Measurements from ENCODE around the gene SLC22A5. TPM values are rescaled to one million over a fixed set of nuclear protein-coding genes. Genes with fewer than 3 reads are reported as not detected.

The SLC22A5 gene
- total RNA-seq, 1 donor from 2014 or later: 21.6 TPM

DNA sequence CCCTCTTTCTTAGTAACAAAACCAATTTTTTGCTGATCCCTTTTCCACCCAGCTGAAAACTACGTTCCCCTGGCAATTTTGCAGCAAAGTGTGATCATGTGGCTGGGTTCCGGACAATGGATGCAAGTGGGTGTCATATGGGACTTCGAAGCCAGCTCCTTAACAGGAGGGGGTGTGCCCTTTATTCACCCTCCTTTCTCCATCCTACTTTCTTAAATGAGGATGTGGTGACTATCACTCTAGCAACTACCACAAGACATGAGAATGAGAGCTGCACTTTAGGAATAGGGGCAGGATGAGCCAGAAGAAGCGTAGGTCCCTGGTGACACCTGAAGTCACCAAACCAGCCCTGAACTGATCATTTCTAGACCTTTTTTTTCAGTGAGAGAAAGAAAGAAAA lies 62.1 kb downstream of the SLC22A5 start:
- Mint-ChIP-seq H3K27me3 (no peaks in the 10 kb centered on the region), H3K4me1 (ENCODE audit: unreplicated experiment) (peaks cover 47% of the 10 kb centered on the region), H3K36me3 (no peaks in the 10 kb centered on the region), H3K4me3 (no peak overlapping the region), H3K9me3 (no peaks in the 10 kb centered on the region), H3K27ac (no peak overlapping the region)
- DNase-seq (ENCODE audit: extremely low spot score, unreplicated experiment): no peak
- TF ChIP-seq, protein P1, sequence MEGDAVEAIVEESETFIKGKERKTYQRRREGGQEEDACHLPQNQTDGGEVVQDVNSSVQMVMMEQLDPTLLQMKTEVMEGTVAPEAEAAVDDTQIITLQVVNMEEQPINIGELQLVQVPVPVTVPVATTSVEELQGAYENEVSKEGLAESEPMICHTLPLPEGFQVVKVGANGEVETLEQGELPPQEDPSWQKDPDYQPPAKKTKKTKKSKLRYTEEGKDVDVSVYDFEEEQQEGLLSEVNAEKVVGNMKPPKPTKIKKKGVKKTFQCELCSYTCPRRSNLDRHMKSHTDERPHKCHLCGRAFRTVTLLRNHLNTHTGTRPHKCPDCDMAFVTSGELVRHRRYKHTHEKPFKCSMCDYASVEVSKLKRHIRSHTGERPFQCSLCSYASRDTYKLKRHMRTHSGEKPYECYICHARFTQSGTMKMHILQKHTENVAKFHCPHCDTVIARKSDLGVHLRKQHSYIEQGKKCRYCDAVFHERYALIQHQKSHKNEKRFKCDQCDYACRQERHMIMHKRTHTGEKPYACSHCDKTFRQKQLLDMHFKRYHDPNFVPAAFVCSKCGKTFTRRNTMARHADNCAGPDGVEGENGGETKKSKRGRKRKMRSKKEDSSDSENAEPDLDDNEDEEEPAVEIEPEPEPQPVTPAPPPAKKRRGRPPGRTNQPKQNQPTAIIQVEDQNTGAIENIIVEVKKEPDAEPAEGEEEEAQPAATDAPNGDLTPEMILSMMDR (conservative IDR thresholded peaks at IDR 0.05): no peak

- Mint-ChIP-seq H3K36me3 (no peaks in the 10 kb centered on the region), H3K27ac (no peak overlapping the region), H3K27me3 (no peaks in the 10 kb centered on the region), H3K9me3 (no peaks in the 10 kb centered on the region), H3K4me1 (ENCODE audit: unreplicated experiment) (peaks cover 47% of the 10 kb centered on the region), H3K4me3 (no peak overlapping the region)
- DNase-seq (ENCODE audit: extremely low spot score, unreplicated experiment): no peak
- TF ChIP-seq, protein P1 (conservative IDR thresholded peaks at IDR 0.05): no peak
These were observed 63.6 kb downstream of the SLC22A5 start for GRCh38 chr5:132433141-132433540.

DNA sequence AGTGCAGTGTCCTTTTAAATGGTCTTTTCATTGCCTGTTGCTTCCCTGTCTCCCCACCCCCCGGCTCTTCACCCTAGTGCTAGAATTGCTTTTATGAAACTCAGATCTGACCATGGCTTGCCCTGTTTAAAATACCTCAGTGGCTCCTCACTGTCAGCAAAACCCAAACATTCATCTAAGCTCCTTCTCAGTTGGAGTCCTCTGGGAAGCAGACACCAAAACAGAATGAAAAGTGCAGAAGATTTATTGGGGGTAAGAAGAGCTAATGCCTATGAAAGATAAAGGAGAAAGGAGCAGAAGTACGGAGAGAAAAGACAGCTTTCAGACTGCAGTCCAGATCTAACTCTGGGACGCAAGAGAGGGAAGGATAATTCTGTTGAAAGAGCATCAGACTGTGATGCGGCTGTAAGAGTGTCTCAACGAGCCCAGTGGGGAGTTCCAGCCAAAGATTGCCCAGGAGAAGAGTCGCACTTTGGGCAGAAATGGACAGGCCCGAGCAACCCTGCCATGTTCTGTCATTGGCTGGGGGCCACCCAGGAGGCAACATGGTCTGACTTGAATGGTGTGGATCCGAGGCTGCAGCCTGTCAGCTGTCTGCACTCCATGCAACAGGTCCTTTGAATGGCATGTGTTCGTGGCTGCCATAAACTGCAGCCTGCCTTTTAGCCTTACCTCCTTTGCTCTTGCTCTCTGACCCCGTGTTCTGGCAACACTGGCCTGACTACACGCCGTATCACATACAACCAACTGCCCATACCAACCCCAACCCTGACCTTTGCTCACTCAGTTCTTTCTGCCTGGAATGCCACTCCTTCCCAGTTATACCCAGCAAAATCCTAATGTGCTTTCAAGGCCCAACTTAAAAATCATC lies 65.1 kb downstream of the SLC22A5 start:
- no peak overlapping the region for H3K4me3 Mint-ChIP-seq
- H3K9me3 Mint-ChIP-seq: no peaks in the 10 kb centered on the region
- H3K36me3 Mint-ChIP-seq: no peaks in the 10 kb centered on the region
- H3K27ac Mint-ChIP-seq: peak overlapping the region; percentile 5
- peaks cover 33% of the 10 kb centered on the region for H3K4me1 Mint-ChIP-seq (ENCODE audit: unreplicated experiment)
- TF ChIP-seq, protein P1 (conservative IDR thresholded peaks at IDR 0.05): no peak
- no peak for DNase-seq (ENCODE audit: extremely low spot score, unreplicated experiment)
- no peaks in the 10 kb centered on the region for H3K27me3 Mint-ChIP-seq

DNA sequence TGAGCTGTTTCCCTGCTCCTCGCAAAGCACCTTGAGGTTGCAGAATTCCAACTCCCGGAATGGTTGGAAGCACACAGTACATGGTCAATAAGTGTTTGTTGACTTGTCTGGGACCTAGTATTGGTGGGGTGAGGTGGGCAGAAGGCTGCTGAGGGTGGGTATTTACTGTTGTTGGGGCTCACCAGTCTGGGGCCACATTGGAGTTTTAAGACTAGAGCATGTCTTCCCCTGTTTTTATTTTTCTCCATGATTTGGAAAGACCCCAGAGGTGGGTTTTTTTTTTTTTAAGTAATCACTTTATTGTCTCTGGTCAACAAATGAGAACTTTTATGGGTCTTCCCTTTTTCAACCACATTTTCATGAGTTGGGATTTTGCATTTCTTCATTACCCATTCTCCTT lies 65.9 kb downstream of the SLC22A5 start:
- Mint-ChIP-seq H3K27ac (peak overlapping the region; percentile 2), H3K4me3 (no peak overlapping the region), H3K36me3 (no peaks in the 10 kb centered on the region), H3K9me3 (no peaks in the 10 kb centered on the region), H3K27me3 (no peaks in the 10 kb centered on the region), H3K4me1 (ENCODE audit: unreplicated experiment) (peaks cover 30% of the 10 kb centered on the region)
- no peak for DNase-seq (ENCODE audit: extremely low spot score, unreplicated experiment)
- TF ChIP-seq, protein P1 (conservative IDR thresholded peaks at IDR 0.05): no peak

- no peak overlapping the region for H3K4me3 Mint-ChIP-seq
- H3K36me3 Mint-ChIP-seq: no peaks in the 10 kb centered on the region
- H3K4me1 Mint-ChIP-seq (ENCODE audit: unreplicated experiment): peaks cover 30% of the 10 kb centered on the region
- no peak overlapping the region for H3K27ac Mint-ChIP-seq
- H3K9me3 Mint-ChIP-seq: no peaks in the 10 kb centered on the region
- no peak for DNase-seq (ENCODE audit: extremely low spot score, unreplicated experiment)
- no peaks in the 10 kb centered on the region for H3K27me3 Mint-ChIP-seq
- TF ChIP-seq, protein P1 (conservative IDR thresholded peaks at IDR 0.05): no peak
These were observed 66.4 kb downstream of the SLC22A5 start for GRCh38 chr5:132435886-132436285.
